Heart left ventricle (tissue), 16 donors: Measurements from ENCODE around the gene HOXA9. TPM values are rescaled to one million over a fixed set of nuclear protein-coding genes. Genes with fewer than 3 reads are reported as not detected.

Experiments
- ATAC-seq, 4 donors: fragments of 200-7000 bp; cut with Tn5 transposase; one replicate each; pipeline ENCODE4 v1.9.1; 2020 to 2022; ENCODE audit warnings: moderate library complexity in 4 of 4, mild to moderate bottlenecking in 3 of 4, moderate number of reproducible peaks in 1 of 4
- DNase-seq, 5 donors: peaks; one replicate each; pipeline ENCODE4 v3.0.0-alpha.2; 2020
- H3K27ac ChIP-seq, 12 donors: fragments of 200-600 bp; sonication (generic) in 4 of 12; one replicate each; pipeline versions ENCODE4 v1.5.0 to v1.8.0; 2016 to 2022; ENCODE audit warnings: mild to moderate bottlenecking in 2 of 12
- H3K27me3 ChIP-seq, 9 donors: fragments of 200-600 bp; sonication (generic) in 2 of 9; one replicate each; pipeline versions ENCODE4 v1.5.1 to v1.8.0; 2016 to 2022; ENCODE audit warnings: mild to moderate bottlenecking in 3 of 9
- H3K36me3 ChIP-seq, 9 donors: fragments of 200-600 bp; sonication (generic) in 2 of 9; one replicate each; pipeline versions ENCODE4 v1.5.0 to v1.8.0; 2018 to 2022; ENCODE audit warnings: mild to moderate bottlenecking in 2 of 9
- H3K4me1 ChIP-seq, 12 donors: fragments of 200-600 bp; sonication (generic) in 4 of 12; one replicate each; pipeline versions ENCODE4 v1.5.0 to v1.8.0; 2016 to 2022; ENCODE audit warnings: mild to moderate bottlenecking in 3 of 12
- H3K4me3 ChIP-seq, 12 donors: fragments of 200-600 bp; sonication (generic) in 4 of 12; one replicate each; pipeline versions ENCODE4 v1.5.0 to v1.8.0; 2017 to 2022; ENCODE audit warnings: mild to moderate bottlenecking in 9 of 12, moderate library complexity in 4 of 12
- H3K9me3 ChIP-seq, 12 donors: fragments of 200-600 bp; sonication (generic) in 4 of 12; one replicate each; pipeline versions ENCODE4 v1.5.0 to v1.8.0; 2016 to 2022; ENCODE audit warnings: mild to moderate bottlenecking in 1 of 12
- POLR2A ChIP-seq, 2 donors: fragments of 450-650 bp; IDR thresholded peaks; one replicate each; pipeline ENCODE4 v1.6.1; 2017; ENCODE audit warnings: antibody characterized with exemption in 2 of 2, mild to moderate bottlenecking in 2 of 2, moderate library complexity in 2 of 2
- WGBS, 4 donors: extraction: QIAGEN DNeasy Blood & Tissue Kit in 2 of 4; methylation state at CpG; one replicate each; pipeline versions ENCODE4 v1.1.5 to v1.1.7; 2013 to 2018; 5-methylcytosine and 5-hydroxymethylcytosine counted together
- intact Hi-C, 10 donors: fragments of 100-400 bp; cut with DNase I; formaldehyde crosslinking; loops; one replicate each; pipeline versions ENCODE4 v1.11.1 to v1.14.2; 2022
- polyA plus RNA-seq, 2 donors: library from polyadenylated mRNA; stranded (reverse); fragments of 200-250 nt; gene quantifications; one replicate each; pipeline ENCODE4 v1.2.3, GENCODE V29; 2013
- total RNA-seq, 9 donors: library from RNA; depleted of rRNA in 2 of 9; stranded (reverse); fragments of >200 nt in 2 of 9; fragmentation: NEBNext Ultra II Directional in 3 of 9; extraction: Animal tissue kit (Norgen Biotek cat#: 25700) in 3 of 9; gene quantifications; one replicate each; pipeline versions ENCODE4 v1.1.0 to v1.2.4, GENCODE V29; 2016 to 2023
- TF ChIP-seq, protein P1 (sequence below), 12 donors: fragments of 200-600 bp; sonication (generic) in 4 of 12; IDR thresholded peaks; one replicate each; pipeline versions ENCODE4 v1.5.0 to v1.8.0; 2018 to 2022; ENCODE audit warnings: antibody characterized with exemption in 12 of 12, mild to moderate bottlenecking in 5 of 12
- donor health status: ischemic (EF 13 %, LVEDD 7.1; RV severe dilation, severe dysfunction).
- donor health status: healthy with polysubstance abuse.
- donor health status: DM: no; HTN: yes; CAD: no.
- donor health status: DM: no; HTN: no; CAD: no.
- donor health status: ischemic (EF 25% LVEDD 6.9; RV normal size, moderate dysfunction).
- donor health status: ischemic (EF 25% LVEDD 5.7; RV mildly dilated, moderate dysfunction).
- donor health status: healthy.
- donor health status: DM: yes; HTN: yes; CAD: no.
- donor health status: ischemic (EF 35%, LVEDD 5.7; RV mildly dilated, moderate dysfunction).
- donor health status: nonischemic (EF 11% LVEDD 7.7; RV severe dilation, severe dysfunction).
- donor health status: DM: yes; HTN: yes; CAD: no.
- donor health status: PGD.
- donor health status: ischemic (EF 29% LVEDD 5.4; RV normal size, mild dysfunction).
- donor health status: nonischemic (EF 23%, LVEDD 6.1; RV moderate dilation, normal function).

The HOXA9 gene
- total and polyA plus RNA-seq, 11 donors = 0.29 TPM; not detected in 10

DNA sequence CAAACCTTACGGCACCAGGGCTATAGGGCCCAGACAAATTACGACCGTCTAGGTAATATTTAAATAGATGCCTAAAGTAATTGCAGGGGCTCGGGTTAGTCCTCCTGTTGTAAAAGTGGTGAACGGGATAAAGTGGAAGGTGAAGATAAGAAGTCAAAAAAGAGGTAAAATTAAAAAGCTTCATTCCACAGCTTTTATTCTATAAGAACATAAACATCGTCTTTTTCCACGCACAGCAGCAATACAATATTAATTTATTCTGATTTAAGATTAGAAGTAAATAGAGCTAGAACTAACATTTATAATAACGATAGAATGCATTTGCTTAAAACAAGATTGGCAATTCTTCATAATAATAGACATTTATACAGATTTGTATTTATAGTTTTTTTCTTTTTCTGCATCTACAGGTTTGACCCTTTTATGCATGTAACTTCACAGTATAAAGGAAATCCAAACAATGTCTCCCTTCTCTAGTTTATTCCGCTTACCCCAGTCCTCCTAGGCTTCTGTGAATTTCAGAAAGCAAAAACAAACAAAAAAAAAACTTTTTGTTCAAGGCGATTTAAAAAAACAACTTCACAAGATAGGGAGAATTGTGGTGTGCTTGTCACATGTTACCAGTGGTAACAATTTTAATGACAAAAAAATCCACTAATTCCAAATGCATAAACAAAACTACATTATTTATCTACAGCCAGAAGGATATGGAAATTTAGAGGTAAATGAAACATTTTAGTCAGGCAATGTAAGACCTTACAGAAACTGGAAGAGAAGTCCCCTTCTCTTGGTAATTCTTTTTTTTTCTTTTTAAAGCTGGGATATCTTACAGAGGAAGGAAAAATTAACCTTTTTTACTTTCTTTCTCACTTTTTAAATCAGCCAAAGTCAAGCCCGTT, 5.3 kb upstream of the HOXA9 start:
- ATAC-seq (no peak), DNase-seq (no peak)
- TF ChIP-seq, protein P1, sequence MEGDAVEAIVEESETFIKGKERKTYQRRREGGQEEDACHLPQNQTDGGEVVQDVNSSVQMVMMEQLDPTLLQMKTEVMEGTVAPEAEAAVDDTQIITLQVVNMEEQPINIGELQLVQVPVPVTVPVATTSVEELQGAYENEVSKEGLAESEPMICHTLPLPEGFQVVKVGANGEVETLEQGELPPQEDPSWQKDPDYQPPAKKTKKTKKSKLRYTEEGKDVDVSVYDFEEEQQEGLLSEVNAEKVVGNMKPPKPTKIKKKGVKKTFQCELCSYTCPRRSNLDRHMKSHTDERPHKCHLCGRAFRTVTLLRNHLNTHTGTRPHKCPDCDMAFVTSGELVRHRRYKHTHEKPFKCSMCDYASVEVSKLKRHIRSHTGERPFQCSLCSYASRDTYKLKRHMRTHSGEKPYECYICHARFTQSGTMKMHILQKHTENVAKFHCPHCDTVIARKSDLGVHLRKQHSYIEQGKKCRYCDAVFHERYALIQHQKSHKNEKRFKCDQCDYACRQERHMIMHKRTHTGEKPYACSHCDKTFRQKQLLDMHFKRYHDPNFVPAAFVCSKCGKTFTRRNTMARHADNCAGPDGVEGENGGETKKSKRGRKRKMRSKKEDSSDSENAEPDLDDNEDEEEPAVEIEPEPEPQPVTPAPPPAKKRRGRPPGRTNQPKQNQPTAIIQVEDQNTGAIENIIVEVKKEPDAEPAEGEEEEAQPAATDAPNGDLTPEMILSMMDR (IDR thresholded peaks at IDR 0.05) = no peak
- TF ChIP-seq POLR2A (IDR thresholded peaks at IDR 0.05) = no peak
- Histone ChIP-seq H3K27me3 (peaks cover 91 to 100% (median 99%) of the 10 kb centered on the region in 9 donors), H3K27ac (peak overlapping the region in 1 of 12 donors; percentile 91), H3K9me3 (no peaks in the 10 kb centered on the region), H3K4me3 (peak overlapping the region in 1 of 12 donors; percentile 6), H3K4me1 (peaks cover 0 to 54% (median 21%) of the 10 kb centered on the region in 12 donors), H3K36me3 (no peaks in the 10 kb centered on the region)
- WGBS, 4 donors = 15 to 20% (median 17%) methylated on average over 11 of the region's 11 CpGs
- intact Hi-C loops = loop anchor here in 1 of 10 donors (10.0 kb wide), 1 partner anchor 1306 kb away; no protein-coding TSS in a partner anchor

- intact Hi-C loops = loop anchor here in 8 of 10 donors (10.0 kb wide), 6 partner anchors 805 to 1315 kb away; no protein-coding TSS in a partner anchor
- TF ChIP-seq, protein P1 (IDR thresholded peaks at IDR 0.05) = no peak
- no peak for TF ChIP-seq POLR2A (IDR thresholded peaks at IDR 0.05)
- no peaks in the 10 kb centered on the region for H3K36me3 ChIP-seq
- DNase-seq (peak in 2 of 5 donors; percentile 17 to 56), ATAC-seq (no peak)
- H3K4me3 ChIP-seq = peak overlapping the region in 1 of 12 donors; percentile 12
- peak overlapping the region in 1 of 12 donors; percentile 91 for H3K27ac ChIP-seq
- 2 to 7% (median 5%) methylated on average over 25 to 46 of the region's 46 CpGs for WGBS, 4 donors
- peaks cover 91 to 100% (median 99%) of the 10 kb centered on the region in 9 donors for H3K27me3 ChIP-seq
- H3K4me1 ChIP-seq = peaks cover 0 to 63% (median 21%) of the 10 kb centered on the region in 12 donors
- no peaks in the 10 kb centered on the region for H3K9me3 ChIP-seq
Observed at GRCh38 chr7:27169658-27170425, 4.5 kb upstream of the HOXA9 start.

DNA sequence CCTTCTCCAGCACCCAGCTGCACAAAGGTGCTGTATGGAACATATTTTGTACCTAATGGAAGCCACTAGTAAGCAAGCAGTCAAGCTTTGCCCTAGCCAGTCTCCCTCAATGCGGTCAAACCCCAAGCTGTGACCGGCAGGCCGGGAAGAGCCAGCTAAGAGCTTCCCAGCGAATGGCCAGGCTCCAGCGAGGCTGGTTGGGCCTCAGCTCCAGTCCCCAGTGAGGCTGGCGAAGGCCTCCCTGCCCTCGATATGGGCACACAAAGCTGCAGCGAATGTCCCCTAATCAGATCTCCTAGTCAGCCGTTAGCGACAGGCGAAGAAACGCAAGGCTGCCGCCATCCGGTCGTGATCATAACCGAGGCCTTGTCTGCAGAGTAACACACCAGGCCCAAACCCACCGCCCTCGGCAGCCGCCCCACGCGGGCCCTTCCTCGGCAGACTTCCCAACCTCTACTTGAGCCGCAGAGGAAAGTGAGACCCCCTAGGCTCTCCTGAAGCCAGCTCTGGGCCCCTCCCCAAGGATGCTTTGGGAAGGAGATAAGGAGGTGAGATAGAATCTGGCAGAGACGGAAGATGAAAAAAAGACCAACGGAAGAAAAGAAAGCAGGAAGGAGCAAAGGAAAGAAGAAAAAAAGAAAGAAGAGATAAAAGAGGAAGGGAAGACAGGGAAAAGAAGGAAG, 3.1 kb upstream of the HOXA9 start:
- DNase-seq = peak in 2 of 5 donors; percentile 1 to 49
- no peak for ATAC-seq
- no peak overlapping the region for H3K4me3 ChIP-seq
- intact Hi-C loops = loop anchor here in 7 of 10 donors (10.0 kb wide), 6 partner anchors 804 to 1314 kb away; no protein-coding TSS in a partner anchor
- peaks cover 0 to 63% (median 16%) of the 10 kb centered on the region in 12 donors for H3K4me1 ChIP-seq
- H3K27ac ChIP-seq = peak overlapping the region in 1 of 12 donors; percentile 91
- peaks cover 90 to 100% (median 99%) of the 10 kb centered on the region in 9 donors for H3K27me3 ChIP-seq
- 13 to 23% (median 19%) methylated on average over 15 to 25 of the region's 25 CpGs for WGBS, 4 donors
- TF ChIP-seq POLR2A (IDR thresholded peaks at IDR 0.05) = no peak
- TF ChIP-seq, protein P1 (IDR thresholded peaks at IDR 0.05) = no peak
- H3K9me3 ChIP-seq = no peaks in the 10 kb centered on the region
- no peaks in the 10 kb centered on the region for H3K36me3 ChIP-seq
